HepG2 (cell line): ENCODE results near the gene ATP5PB. TPM values are rescaled to one million over a fixed set of nuclear protein-coding genes. Genes with fewer than 3 reads are reported as not detected.

Experiments
- DZIP1 ChIP-seq: sonication (generic); formaldehyde crosslinking; IDR thresholded peaks from 2 replicates; pipeline ENCODE4 v1.5.0; 2020; ENCODE audit warnings: mild to moderate bottlenecking, missing genetic modification reagents
- ELF4 ChIP-seq: sonication (generic); formaldehyde crosslinking; IDR thresholded peaks from 2 replicates; pipeline ENCODE4 v1.5.0; 2020; ENCODE audit warnings: missing genetic modification reagents, mild to moderate bottlenecking, moderate library complexity, borderline replicate concordance
- ETV5 ChIP-seq: IDR thresholded peaks from 2 replicates; pipeline ENCODE4 v1.6.1; 2018; ENCODE audit warnings: missing biosample characterization, missing genetic modification reagents, inconsistent platforms, borderline replicate concordance
- FOXC1 ChIP-seq: sonication (generic); formaldehyde crosslinking; IDR thresholded peaks from 2 replicates; pipeline ENCODE4 v1.8.0; 2022; ENCODE audit warnings: mild to moderate bottlenecking, missing genetic modification reagents, borderline replicate concordance
- MAF1 ChIP-seq: sonication (generic); formaldehyde crosslinking; IDR thresholded peaks from 2 replicates; pipeline ENCODE4 v1.5.0; 2020; ENCODE audit warnings: missing genetic modification reagents, borderline replicate concordance
- NAIF1 ChIP-seq: sonication (generic); formaldehyde crosslinking; IDR thresholded peaks from 2 replicates; pipeline ENCODE4 v1.5.0; 2020; ENCODE audit warnings: mild to moderate bottlenecking, missing genetic modification reagents, borderline replicate concordance
- NFIB ChIP-seq: sonication (generic); formaldehyde crosslinking; IDR thresholded peaks from 2 replicates; pipeline ENCODE4 v1.9.0; 2021; ENCODE audit warnings: missing genetic modification reagents, mild to moderate bottlenecking, borderline replicate concordance
- NKX3-1 ChIP-seq: sonication (generic); formaldehyde crosslinking; IDR thresholded peaks from 2 replicates; pipeline ENCODE4 v1.5.0; 2020; ENCODE audit warnings: missing genetic modification reagents
- RFX3 ChIP-seq: IDR thresholded peaks from 2 replicates; pipeline ENCODE4 v1.6.1; 2016; ENCODE audit warnings: missing biosample characterization, missing genetic modification reagents
- RNF219 ChIP-seq: sonication (generic); formaldehyde crosslinking; IDR thresholded peaks from 2 replicates; pipeline ENCODE4 v1.5.0; 2020; ENCODE audit warnings: mild to moderate bottlenecking, missing genetic modification reagents
- TARDBP ChIP-seq: sonication (generic); formaldehyde crosslinking; IDR thresholded peaks from 2 replicates; pipeline ENCODE4 v1.8.0; 2022; ENCODE audit warnings: mild to moderate bottlenecking, missing genetic modification reagents
- TBL1XR1 ChIP-seq: fragments of 150-350 bp; IDR thresholded peaks from 2 replicates; pipeline ENCODE4 v1.6.1; 2014; ENCODE audit warnings: borderline replicate concordance, low read length; ENCODE audit not compliant: partially characterized antibody
- TBX3 ChIP-seq: fragments of 450-650 bp; IDR thresholded peaks from 2 replicates; pipeline ENCODE4 v1.6.1; 2017; ENCODE audit warnings: antibody characterized with exemption, mild to moderate bottlenecking, inconsistent platforms, borderline replicate concordance
- XRCC5 ChIP-seq: fragments of 200-400 bp; formaldehyde crosslinking; optimal IDR thresholded peaks from 2 replicates; pipeline ENCODE3; 2017; ENCODE audit warnings: mild to moderate bottlenecking, low read length
- ZBTB20 ChIP-seq: sonication (generic); formaldehyde crosslinking; IDR thresholded peaks from 2 replicates; pipeline ENCODE4 v1.8.1; 2023; ENCODE audit warnings: missing genetic modification reagents, low read depth, mild to moderate bottlenecking, borderline replicate concordance
- ZMYM3 ChIP-seq: sonication (generic); formaldehyde crosslinking; IDR thresholded peaks from 2 replicates; pipeline ENCODE4 v1.5.1; 2020; ENCODE audit warnings: mild to moderate bottlenecking, missing genetic modification reagents
- ZNF263 ChIP-seq: sonication (generic); formaldehyde crosslinking; IDR thresholded peaks from 2 replicates; pipeline ENCODE4 v1.4.0; 2020; ENCODE audit warnings: missing genetic modification reagents
- ZNF552 ChIP-seq: sonication (generic); formaldehyde crosslinking; IDR thresholded peaks from 2 replicates; pipeline ENCODE4 v1.9.0; 2022; ENCODE audit warnings: missing genetic modification reagents, mild to moderate bottlenecking, borderline replicate concordance
- ZNF678 ChIP-seq: sonication (generic); formaldehyde crosslinking; IDR thresholded peaks from 2 replicates; pipeline ENCODE4 v1.4.0; 2020; ENCODE audit warnings: mild to moderate bottlenecking, missing genetic modification reagents
- ZNF75D ChIP-seq: sonication (generic); formaldehyde crosslinking; IDR thresholded peaks from 2 replicates; pipeline ENCODE4 v1.8.1; 2023; ENCODE audit warnings: missing genetic modification reagents, mild to moderate bottlenecking, borderline replicate concordance
- polyA plus RNA-seq, 8 experiments: library from polyadenylated mRNA; depleted of rRNA in 3 of 8; stranded (reverse) in 7 of 8; unstranded in 1 of 8; fragments of >200 nt; fragmentation: Illumina TruSeq in 4 of 8; extraction: Trizol in 4 of 8; gene quantifications; 2 replicates each; pipeline versions ENCODE4 v1.2.1 to v1.2.3, GENCODE V29; 2011 to 2016; ENCODE audit warnings: low read depth in 4 of 8, missing spikeins in 1 of 8, mixed read lengths in 1 of 8; ENCODE audit not compliant: insufficient read depth in 1 of 8
- total RNA-seq, 5 experiments: library from RNA; depleted of rRNA; stranded (reverse); fragments of >200 nt; fragmentation: Illumina TruSeq; extraction: Trizol; gene quantifications; 2 replicates each; pipeline ENCODE4 v1.2.3, GENCODE V29; 2016; ENCODE audit warnings: low read depth in 1 of 5
- TF ChIP-seq, protein P1 (sequence below): sonication (generic); formaldehyde crosslinking; IDR thresholded peaks from 2 replicates; pipeline ENCODE4 v1.4.0; 2020; ENCODE audit warnings: missing genetic modification reagents
- TF ChIP-seq, protein P2 (sequence below): IDR thresholded peaks from 2 replicates; pipeline ENCODE4 v1.6.1; 2016; ENCODE audit warnings: low read depth, borderline replicate concordance
- TF ChIP-seq, protein P3 (sequence below): sonication (generic); formaldehyde crosslinking; IDR thresholded peaks from 2 replicates; pipeline ENCODE4 v1.5.0; 2020; ENCODE audit warnings: mild to moderate bottlenecking, low read depth, missing genetic modification reagents, borderline replicate concordance

Gene ATP5PB
- total and polyA plus RNA-seq, 2 of the 13 experiments (the other 11 are each of a cell fraction or from before 2014, with no cell fraction given), result 297 to 541 TPM

GRCh38 chr1:111448918-111449702 lies at the start of gene ATP5PB, which contains the start of gene WDR77 (continued):
- TF ChIP-seq, protein P1, sequence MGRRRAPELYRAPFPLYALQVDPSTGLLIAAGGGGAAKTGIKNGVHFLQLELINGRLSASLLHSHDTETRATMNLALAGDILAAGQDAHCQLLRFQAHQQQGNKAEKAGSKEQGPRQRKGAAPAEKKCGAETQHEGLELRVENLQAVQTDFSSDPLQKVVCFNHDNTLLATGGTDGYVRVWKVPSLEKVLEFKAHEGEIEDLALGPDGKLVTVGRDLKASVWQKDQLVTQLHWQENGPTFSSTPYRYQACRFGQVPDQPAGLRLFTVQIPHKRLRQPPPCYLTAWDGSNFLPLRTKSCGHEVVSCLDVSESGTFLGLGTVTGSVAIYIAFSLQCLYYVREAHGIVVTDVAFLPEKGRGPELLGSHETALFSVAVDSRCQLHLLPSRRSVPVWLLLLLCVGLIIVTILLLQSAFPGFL, result no peak
- TF ChIP-seq, protein P2, sequence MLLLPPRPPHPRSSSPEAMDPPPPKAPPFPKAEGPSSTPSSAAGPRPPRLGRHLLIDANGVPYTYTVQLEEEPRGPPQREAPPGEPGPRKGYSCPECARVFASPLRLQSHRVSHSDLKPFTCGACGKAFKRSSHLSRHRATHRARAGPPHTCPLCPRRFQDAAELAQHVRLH (CRISPR knock-in tag), result 0 out of 2 replicates have a peak, but pooled peaks have one; percentile 25
- peak; percentile 41; the same call in 1 of the 2 replicates for TF ChIP-seq ETV5
- TF ChIP-seq TBL1XR1, result no peak
- no peak for TF ChIP-seq ELF4
- TF ChIP-seq RNF219 (CRISPR knock-in tag), result no peak
- TF ChIP-seq FOXC1 (CRISPR knock-in tag), result no peak
- no peak for TF ChIP-seq ZMYM3 (CRISPR knock-in tag)
- no peak for TF ChIP-seq MAF1 (CRISPR knock-in tag)
- TF ChIP-seq ZNF552 (CRISPR knock-in tag), result no peak
- TF ChIP-seq XRCC5, result no peak
- no peak for TF ChIP-seq RFX3
- no peak for TF ChIP-seq ZNF75D
- no peak for TF ChIP-seq NAIF1 (CRISPR knock-in tag)
- TF ChIP-seq DZIP1 (CRISPR knock-in tag), result no peak
- TF ChIP-seq, protein P3, sequence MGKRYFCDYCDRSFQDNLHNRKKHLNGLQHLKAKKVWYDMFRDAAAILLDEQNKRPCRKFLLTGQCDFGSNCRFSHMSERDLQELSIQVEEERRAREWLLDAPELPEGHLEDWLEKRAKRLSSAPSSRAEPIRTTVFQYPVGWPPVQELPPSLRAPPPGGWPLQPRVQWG (CRISPR knock-in tag), result no peak
- no peak for TF ChIP-seq ZBTB20 (CRISPR knock-in tag)
- no peak for TF ChIP-seq ZNF263
- TF ChIP-seq ZNF678, result no peak
- no peak for TF ChIP-seq NKX3-1 (CRISPR knock-in tag)
- no peak; the same call in 1 of the 2 replicates for TF ChIP-seq TARDBP
- no peak for TF ChIP-seq NFIB (CRISPR knock-in tag)
- no peak for TF ChIP-seq TBX3
